Measurements from ENCODE around the gene FAT1.

DNA sequence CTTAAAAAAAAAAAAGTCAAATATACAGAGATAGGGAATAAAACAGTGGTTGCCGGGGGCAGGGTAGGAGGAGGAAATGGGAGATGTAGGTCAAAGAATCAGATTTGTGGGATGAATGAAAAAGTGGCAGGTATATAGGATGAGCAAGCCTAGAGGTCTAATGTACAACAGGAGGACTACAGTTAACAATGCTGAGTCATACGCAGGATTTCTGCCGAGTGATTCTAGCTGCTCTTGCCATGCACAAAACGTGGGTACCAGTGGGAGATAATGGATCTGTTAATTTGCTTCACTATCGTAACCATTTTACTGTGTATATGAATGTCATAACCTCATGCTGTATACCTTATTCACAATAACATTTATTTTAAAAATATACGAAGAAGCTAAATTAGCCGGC is 157.6 kb downstream of the FAT1 start:
- TF ChIP-seq, protein P1, sequence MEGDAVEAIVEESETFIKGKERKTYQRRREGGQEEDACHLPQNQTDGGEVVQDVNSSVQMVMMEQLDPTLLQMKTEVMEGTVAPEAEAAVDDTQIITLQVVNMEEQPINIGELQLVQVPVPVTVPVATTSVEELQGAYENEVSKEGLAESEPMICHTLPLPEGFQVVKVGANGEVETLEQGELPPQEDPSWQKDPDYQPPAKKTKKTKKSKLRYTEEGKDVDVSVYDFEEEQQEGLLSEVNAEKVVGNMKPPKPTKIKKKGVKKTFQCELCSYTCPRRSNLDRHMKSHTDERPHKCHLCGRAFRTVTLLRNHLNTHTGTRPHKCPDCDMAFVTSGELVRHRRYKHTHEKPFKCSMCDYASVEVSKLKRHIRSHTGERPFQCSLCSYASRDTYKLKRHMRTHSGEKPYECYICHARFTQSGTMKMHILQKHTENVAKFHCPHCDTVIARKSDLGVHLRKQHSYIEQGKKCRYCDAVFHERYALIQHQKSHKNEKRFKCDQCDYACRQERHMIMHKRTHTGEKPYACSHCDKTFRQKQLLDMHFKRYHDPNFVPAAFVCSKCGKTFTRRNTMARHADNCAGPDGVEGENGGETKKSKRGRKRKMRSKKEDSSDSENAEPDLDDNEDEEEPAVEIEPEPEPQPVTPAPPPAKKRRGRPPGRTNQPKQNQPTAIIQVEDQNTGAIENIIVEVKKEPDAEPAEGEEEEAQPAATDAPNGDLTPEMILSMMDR (IDR thresholded peaks at IDR 0.05 in 2 of 3, conservative IDR thresholded peaks at IDR 0.05 in 1 of 3; ENCODE audit: insufficient read depth in 2 of 3, low read depth in 1 of 3, low read length in 3 of 3): no peak
- no peak for TF ChIP-seq KLF16 (IDR thresholded peaks at IDR 0.05)
- no peak for TF ChIP-seq CEBPB (tag; IDR thresholded peaks at IDR 0.05)
- TF ChIP-seq, protein P2, sequence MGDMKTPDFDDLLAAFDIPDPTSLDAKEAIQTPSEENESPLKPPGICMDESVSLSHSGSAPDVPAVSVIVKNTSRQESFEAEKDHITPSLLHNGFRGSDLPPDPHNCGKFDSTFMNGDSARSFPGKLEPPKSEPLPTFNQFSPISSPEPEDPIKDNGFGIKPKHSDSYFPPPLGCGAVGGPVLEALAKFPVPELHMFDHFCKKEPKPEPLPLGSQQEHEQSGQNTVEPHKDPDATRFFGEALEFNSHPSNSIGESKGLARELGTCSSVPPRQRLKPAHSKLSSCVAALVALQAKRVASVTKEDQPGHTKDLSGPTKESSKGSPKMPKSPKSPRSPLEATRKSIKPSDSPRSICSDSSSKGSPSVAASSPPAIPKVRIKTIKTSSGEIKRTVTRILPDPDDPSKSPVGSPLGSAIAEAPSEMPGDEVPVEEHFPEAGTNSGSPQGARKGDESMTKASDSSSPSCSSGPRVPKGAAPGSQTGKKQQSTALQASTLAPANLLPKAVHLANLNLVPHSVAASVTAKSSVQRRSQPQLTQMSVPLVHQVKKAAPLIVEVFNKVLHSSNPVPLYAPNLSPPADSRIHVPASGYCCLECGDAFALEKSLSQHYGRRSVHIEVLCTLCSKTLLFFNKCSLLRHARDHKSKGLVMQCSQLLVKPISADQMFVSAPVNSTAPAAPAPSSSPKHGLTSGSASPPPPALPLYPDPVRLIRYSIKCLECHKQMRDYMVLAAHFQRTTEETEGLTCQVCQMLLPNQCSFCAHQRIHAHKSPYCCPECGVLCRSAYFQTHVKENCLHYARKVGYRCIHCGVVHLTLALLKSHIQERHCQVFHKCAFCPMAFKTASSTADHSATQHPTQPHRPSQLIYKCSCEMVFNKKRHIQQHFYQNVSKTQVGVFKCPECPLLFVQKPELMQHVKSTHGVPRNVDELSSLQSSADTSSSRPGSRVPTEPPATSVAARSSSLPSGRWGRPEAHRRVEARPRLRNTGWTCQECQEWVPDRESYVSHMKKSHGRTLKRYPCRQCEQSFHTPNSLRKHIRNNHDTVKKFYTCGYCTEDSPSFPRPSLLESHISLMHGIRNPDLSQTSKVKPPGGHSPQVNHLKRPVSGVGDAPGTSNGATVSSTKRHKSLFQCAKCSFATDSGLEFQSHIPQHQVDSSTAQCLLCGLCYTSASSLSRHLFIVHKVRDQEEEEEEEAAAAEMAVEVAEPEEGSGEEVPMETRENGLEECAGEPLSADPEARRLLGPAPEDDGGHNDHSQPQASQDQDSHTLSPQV (IDR thresholded peaks at IDR 0.05): no peak
- TF ChIP-seq, protein P3, sequence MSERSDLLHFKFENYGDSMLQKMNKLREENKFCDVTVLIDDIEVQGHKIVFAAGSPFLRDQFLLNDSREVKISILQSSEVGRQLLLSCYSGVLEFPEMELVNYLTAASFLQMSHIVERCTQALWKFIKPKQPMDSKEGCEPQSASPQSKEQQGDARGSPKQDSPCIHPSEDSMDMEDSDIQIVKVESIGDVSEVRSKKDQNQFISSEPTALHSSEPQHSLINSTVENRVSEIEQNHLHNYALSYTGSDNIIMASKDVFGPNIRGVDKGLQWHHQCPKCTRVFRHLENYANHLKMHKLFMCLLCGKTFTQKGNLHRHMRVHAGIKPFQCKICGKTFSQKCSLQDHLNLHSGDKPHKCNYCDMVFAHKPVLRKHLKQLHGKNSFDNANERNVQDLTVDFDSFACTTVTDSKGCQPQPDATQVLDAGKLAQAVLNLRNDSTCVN (CRISPR knock-in tag; IDR thresholded peaks at IDR 0.05): no peak
- TF ChIP-seq NFRKB (IDR thresholded peaks at IDR 0.05; ENCODE audit: low read depth): no peak
- TF ChIP-seq, protein P4, sequence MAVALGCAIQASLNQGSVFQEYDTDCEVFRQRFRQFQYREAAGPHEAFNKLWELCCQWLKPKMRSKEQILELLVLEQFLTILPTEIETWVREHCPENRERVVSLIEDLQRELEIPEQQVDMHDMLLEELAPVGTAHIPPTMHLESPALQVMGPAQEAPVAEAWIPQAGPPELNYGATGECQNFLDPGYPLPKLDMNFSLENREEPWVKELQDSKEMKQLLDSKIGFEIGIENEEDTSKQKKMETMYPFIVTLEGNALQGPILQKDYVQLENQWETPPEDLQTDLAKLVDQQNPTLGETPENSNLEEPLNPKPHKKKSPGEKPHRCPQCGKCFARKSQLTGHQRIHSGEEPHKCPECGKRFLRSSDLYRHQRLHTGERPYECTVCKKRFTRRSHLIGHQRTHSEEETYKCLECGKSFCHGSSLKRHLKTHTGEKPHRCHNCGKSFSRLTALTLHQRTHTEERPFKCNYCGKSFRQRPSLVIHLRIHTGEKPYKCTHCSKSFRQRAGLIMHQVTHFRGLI (CRISPR knock-in tag; IDR thresholded peaks at IDR 0.05): no peak
- TF ChIP-seq EZH2 (IDR thresholded peaks at IDR 0.05; ENCODE audit: borderline replicate concordance, low read depth, low read length): no peak
- TF ChIP-seq RAD21 (CRISPR knock-in tag; conservative IDR thresholded peaks at IDR 0.05 in 1 of 2, IDR thresholded peaks at IDR 0.05 in 1 of 2): no peak
- no peak for TF ChIP-seq MCM7 (IDR thresholded peaks at IDR 0.05)
- no peak for TF ChIP-seq CREB1 (IDR thresholded peaks at IDR 0.05)
- TF ChIP-seq CREB1 (CRISPR knock-in tag; IDR thresholded peaks at IDR 0.05): no peak
- no peak for TF ChIP-seq POLR2A (conservative IDR thresholded peaks at IDR 0.05)
- no peak for TF ChIP-seq STAT5B (CRISPR knock-in tag; IDR thresholded peaks at IDR 0.05)
